GM10248 (cell line): ENCODE measurements around the gene NDUFS6.

ENCODE experiments used
- CTCF ChIA-PET: fragments of 300-600 bp; sonication (Branson Sonifier 250); formaldehyde crosslinking; extraction: SDS; loops from one replicate; lab custom pipeline; 2021; ENCODE audit warnings: antibody characterized with exemption; lab: Yijun Ruan, JAX
- POLR2A ChIA-PET: fragments of 350-650 bp; sonication (Branson Sonifier 250); formaldehyde crosslinking; extraction: SDS; loops from one replicate; lab custom pipeline; 2020; ENCODE audit warnings: antibody characterized with exemption; lab: Yijun Ruan, JAX
- DNase-seq: peaks from one replicate; pipeline ENCODE4 v3.0.0; 2012; ENCODE audit errors: extremely low spot score
- CTCF ChIP-seq: IDR thresholded peaks from 2 replicates; pipeline ENCODE4 v1.5.1; 2012; ENCODE audit warnings: mild to moderate bottlenecking, low read depth; ENCODE audit errors: extremely low read depth, missing control alignments, control extremely low read depth

Gene NDUFS6

GRCh38 chr5:1859099-1859498 is 57.9 kb downstream of the NDUFS6 start:
- no peak for DNase-seq
- CTCF ChIA-PET: no interaction called here
- no peak for TF ChIP-seq CTCF
- POLR2A ChIA-PET: no interaction called here

DNA sequence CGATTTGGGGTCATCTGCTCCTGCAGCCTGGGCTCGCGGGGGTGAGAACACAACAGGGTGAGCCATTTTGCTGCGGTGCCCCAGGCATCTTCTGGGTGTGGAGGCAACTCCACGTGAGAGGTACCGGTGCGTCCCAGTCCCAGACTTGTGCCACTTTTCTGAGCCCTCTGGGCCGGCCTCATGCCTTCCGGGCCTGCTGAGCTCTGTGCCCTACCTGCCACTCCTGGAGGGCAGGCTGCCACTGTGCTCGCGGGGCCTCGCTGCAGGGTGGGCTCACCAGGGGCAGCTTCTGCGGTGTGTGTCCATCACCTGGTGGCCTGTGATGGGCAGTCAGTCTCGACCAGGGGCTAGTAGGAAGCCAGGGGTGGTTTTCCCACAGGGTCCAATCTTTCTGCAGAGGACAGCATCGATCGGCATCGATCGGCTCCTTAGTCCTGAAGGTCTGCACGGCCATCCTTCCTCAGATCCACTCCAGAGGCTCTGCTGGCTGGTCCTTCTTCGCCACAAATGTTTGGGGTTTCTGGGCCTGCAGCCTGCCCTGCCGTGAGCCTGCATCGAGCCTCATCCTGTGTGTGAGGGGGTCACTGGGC is 58.9 kb downstream of the NDUFS6 start:
- no peak for TF ChIP-seq CTCF
- no peak for DNase-seq
- ChIA-PET CTCF (no interaction called here), POLR2A (no interaction called here)

DNA sequence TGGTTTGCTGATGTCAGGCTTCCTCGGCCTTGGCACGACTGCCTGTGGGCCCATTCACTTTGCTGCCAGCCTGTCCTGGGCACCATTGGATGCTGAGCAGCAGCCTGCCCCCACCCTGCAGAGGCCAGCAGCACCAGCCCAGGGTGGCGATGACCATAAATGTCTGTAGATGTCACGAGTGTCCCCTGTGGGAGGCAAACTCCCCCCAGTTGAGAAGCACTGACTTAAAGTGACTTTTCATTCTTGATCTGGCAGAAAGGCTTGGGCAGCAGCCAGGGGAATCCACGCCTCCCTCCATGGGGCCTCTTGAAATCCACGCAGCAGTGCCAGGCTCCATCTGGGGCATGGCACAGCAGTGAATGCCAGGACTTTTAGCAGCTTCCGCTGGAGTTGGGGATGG is 59.7 kb downstream of the NDUFS6 start:
- CTCF ChIA-PET: interaction anchor here (1.5 kb wide), 1 partner anchor 97 kb away, joined by 4 read pairs; no protein-coding TSS in a partner anchor
- POLR2A ChIA-PET: no interaction called here
- no peak for DNase-seq
- no peak for TF ChIP-seq CTCF

GRCh38 chr5:1864896-1865440 is 63.8 kb downstream of the NDUFS6 start:
- ChIA-PET POLR2A (no interaction called here), CTCF (no interaction called here)
- no peak for DNase-seq
- TF ChIP-seq CTCF: no peak

- CTCF ChIA-PET: no interaction called here
- POLR2A ChIA-PET: no interaction called here
- TF ChIP-seq CTCF: no peak
- DNase-seq: no peak
Measured at GRCh38 chr5:1865486-1865885, 64.3 kb downstream of the NDUFS6 start.
